MM.1S (cell line): ENCODE results near the gene SH3PXD2A.

Experiments used
- EZH2 ChIP-seq: fragments of 300-600 bp; sonication (generic); optimal IDR thresholded peaks from 2 replicates; pipeline ENCODE3; 2017; ENCODE audit warnings: low read depth, mild to moderate bottlenecking, antibody characterized with exemption, low read length, mixed read lengths
- TF ChIP-seq, protein P1 (sequence below): fragments of 300-600 bp; sonication (generic); IDR thresholded peaks from 2 replicates; pipeline ENCODE4 v1.5.1; 2016; ENCODE audit warnings: antibody characterized with exemption, low read length, mixed read lengths

DNA sequence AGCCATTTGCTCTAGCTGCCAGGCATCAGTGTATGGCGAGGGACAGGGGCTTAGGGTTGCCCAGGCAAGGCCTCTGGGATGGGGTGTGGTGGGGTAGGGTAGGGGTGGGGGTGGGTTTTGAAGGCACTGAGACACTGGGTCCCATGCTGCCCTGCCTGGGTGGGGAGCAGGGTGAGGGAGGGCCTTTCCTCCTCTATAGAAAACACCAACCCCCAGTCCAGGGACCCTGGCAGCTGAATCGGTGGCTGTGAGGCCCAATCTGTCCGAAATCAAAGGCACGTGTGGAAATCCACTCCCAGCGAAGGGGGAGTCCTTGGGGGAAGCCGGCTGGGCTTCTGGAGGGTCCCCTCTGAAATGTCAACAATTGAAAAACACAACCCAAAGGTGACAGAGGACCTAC is 255.5 kb downstream of the SH3PXD2A start:
- TF ChIP-seq, protein P1, sequence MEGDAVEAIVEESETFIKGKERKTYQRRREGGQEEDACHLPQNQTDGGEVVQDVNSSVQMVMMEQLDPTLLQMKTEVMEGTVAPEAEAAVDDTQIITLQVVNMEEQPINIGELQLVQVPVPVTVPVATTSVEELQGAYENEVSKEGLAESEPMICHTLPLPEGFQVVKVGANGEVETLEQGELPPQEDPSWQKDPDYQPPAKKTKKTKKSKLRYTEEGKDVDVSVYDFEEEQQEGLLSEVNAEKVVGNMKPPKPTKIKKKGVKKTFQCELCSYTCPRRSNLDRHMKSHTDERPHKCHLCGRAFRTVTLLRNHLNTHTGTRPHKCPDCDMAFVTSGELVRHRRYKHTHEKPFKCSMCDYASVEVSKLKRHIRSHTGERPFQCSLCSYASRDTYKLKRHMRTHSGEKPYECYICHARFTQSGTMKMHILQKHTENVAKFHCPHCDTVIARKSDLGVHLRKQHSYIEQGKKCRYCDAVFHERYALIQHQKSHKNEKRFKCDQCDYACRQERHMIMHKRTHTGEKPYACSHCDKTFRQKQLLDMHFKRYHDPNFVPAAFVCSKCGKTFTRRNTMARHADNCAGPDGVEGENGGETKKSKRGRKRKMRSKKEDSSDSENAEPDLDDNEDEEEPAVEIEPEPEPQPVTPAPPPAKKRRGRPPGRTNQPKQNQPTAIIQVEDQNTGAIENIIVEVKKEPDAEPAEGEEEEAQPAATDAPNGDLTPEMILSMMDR, result no peak
- TF ChIP-seq EZH2, result no peak
